ENCODE data around the gene KY.

DNA sequence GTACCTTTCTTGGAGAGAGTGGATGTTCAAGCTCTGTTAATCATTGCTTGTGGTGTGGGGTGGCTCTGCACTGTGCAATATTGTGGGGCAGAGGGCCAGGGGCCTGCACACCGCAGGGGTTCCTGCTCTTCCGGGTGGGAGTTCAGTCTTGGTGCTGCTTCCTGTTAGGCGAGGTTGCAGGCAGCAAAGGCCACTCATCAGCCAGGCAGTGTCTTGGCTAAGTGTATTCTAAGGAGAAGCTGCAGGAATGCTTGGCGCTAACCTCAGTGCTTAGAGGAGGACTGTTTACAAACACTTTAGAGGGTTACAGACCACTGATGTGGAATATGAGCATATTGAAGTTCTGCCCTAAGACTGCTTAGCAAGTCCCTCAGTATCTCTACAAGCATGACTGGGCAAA, 83.2 kb downstream of the KY start:
- TF ChIP-seq, protein P1, sequence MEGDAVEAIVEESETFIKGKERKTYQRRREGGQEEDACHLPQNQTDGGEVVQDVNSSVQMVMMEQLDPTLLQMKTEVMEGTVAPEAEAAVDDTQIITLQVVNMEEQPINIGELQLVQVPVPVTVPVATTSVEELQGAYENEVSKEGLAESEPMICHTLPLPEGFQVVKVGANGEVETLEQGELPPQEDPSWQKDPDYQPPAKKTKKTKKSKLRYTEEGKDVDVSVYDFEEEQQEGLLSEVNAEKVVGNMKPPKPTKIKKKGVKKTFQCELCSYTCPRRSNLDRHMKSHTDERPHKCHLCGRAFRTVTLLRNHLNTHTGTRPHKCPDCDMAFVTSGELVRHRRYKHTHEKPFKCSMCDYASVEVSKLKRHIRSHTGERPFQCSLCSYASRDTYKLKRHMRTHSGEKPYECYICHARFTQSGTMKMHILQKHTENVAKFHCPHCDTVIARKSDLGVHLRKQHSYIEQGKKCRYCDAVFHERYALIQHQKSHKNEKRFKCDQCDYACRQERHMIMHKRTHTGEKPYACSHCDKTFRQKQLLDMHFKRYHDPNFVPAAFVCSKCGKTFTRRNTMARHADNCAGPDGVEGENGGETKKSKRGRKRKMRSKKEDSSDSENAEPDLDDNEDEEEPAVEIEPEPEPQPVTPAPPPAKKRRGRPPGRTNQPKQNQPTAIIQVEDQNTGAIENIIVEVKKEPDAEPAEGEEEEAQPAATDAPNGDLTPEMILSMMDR (conservative IDR thresholded peaks at IDR 0.05; ENCODE audit: low read depth, low read length) = no peak
- TF ChIP-seq EZH2 (IDR thresholded peaks at IDR 0.05; ENCODE audit: borderline replicate concordance, low read depth, low read length, poor library complexity, severe bottlenecking) = no peak
